Right atrium auricular region (tissue), 2 donors: Measurements from ENCODE around the gene TMEM183A. TPM values are rescaled to one million over a fixed set of nuclear protein-coding genes. Genes with fewer than 3 reads are reported as not detected.

ENCODE experiments used
- DNase-seq: peaks from one replicate; pipeline ENCODE4 v3.0.0-alpha.2; 2019; ENCODE audit warnings: low spot score
- H3K27ac ChIP-seq, 2 donors: fragments of 200-600 bp; sonication (generic); 1 replicate in 1 of 2; 2 replicates in 1 of 2; pipeline ENCODE4 v1.5.1; 2016 to 2019
- H3K27me3 ChIP-seq, 2 donors: fragments of 200-600 bp; sonication (generic); one replicate each; pipeline versions ENCODE4 v1.5.1 to v1.6.0; 2017 to 2019
- H3K36me3 ChIP-seq: fragments of 200-600 bp; sonication (generic); one replicate; pipeline ENCODE4 v1.5.1; 2016
- H3K4me1 ChIP-seq, 2 donors: fragments of 200-600 bp; sonication (generic); one replicate each; pipeline versions ENCODE4 v1.5.1 to v1.6.0; 2017 to 2019
- H3K4me3 ChIP-seq, 2 donors: fragments of 200-600 bp; sonication (generic); 1 replicate in 1 of 2; 2 replicates in 1 of 2; pipeline ENCODE4 v1.5.1; 2017 to 2019; ENCODE audit warnings: mild to moderate bottlenecking in 1 of 2, moderate library complexity in 1 of 2
- H3K9me3 ChIP-seq, 2 donors: fragments of 200-600 bp; sonication (generic); one replicate each; pipeline ENCODE4 v1.5.1; 2019
- CTCF ChIP-seq, 2 donors: fragments of 200-600 bp; sonication (generic); IDR thresholded peaks; one replicate each; pipeline ENCODE4 v1.5.1; 2019; ENCODE audit warnings: antibody characterized with exemption in 2 of 2
- total RNA-seq, 2 donors: library from RNA; depleted of rRNA; stranded (reverse); fragments of >200 nt; gene quantifications; one replicate each; pipeline ENCODE4 v1.1.0, GENCODE V29; 2016

TMEM183A gene
- total RNA-seq, 2 donors from 2014 or later, result 29.6 to 39.1 TPM

- Histone ChIP-seq H3K36me3 (peaks cover 9% of the 10 kb centered on the region), H3K27me3 (no peaks in the 10 kb centered on the region), H3K9me3 (no peaks in the 10 kb centered on the region), H3K4me3 (no peak overlapping the region), H3K27ac (peak overlapping the region; percentile 97 to 98), H3K4me1 (peaks cover 0 to 47% of the 10 kb centered on the region in 2 donors)
- no peak for TF ChIP-seq CTCF (IDR thresholded peaks at IDR 0.05)
- no peak for DNase-seq
Measured at GRCh38 chr1:202968351-202968750, 38.8 kb upstream of the TMEM183A start.

DNA sequence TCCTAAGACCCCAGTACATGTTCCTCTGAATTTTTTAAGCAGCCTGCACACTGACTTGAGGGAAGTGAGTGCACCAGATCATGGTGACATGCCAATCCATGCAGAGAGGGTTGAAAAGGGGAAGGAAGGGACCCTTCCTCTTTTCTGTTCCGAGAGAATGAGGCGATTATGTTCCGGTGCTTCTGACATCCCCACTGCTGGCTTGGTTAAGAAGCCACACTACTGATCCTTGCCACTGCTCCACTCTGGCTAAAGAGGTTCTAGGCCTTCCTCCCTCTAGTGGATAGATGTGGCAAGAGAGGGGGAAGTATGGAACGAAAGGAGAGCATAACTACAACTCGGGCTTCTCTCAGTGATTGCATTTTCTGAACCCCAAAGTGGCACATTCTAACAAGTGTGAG is 38.3 kb upstream of the TMEM183A start:
- Histone ChIP-seq H3K36me3 (peaks cover 5% of the 10 kb centered on the region), H3K27ac (peak overlapping the region in 1 of 2 donors; percentile 97), H3K9me3 (no peaks in the 10 kb centered on the region), H3K4me3 (no peak overlapping the region), H3K4me1 (peaks cover 0 to 46% of the 10 kb centered on the region in 2 donors), H3K27me3 (no peaks in the 10 kb centered on the region)
- peak in 1 of 2 donors; percentile 71 for TF ChIP-seq CTCF (IDR thresholded peaks at IDR 0.05)
- peak; percentile 70 for DNase-seq

- peaks cover 0 to 15% of the 10 kb centered on the region in 2 donors for H3K4me1 ChIP-seq
- no peak for TF ChIP-seq CTCF (IDR thresholded peaks at IDR 0.05)
Measured at GRCh38 chr1:202972046-202972445, 35.1 kb upstream of the TMEM183A start.

GRCh38 chr1:202974856-202975255 is 32.3 kb upstream of the TMEM183A start:
- Histone ChIP-seq H3K9me3 (no peaks in the 10 kb centered on the region), H3K27me3 (no peaks in the 10 kb centered on the region), H3K36me3 (no peaks in the 10 kb centered on the region), H3K27ac (no peak overlapping the region), H3K4me1 (no peaks in the 10 kb centered on the region), H3K4me3 (no peak overlapping the region)
- TF ChIP-seq CTCF (IDR thresholded peaks at IDR 0.05), result no peak
- DNase-seq, result no peak

More at GRCh38 chr1:202972046-202972445, 35.1 kb upstream of the TMEM183A start:
- Histone ChIP-seq H3K27ac (no peak overlapping the region), H3K4me3 (no peak overlapping the region), H3K9me3 (no peaks in the 10 kb centered on the region), H3K27me3 (no peaks in the 10 kb centered on the region), H3K36me3 (no peaks in the 10 kb centered on the region)
- no peak for DNase-seq

GRCh38 chr1:202976633-202977032 is 30.5 kb upstream of the TMEM183A start:
- H3K36me3 ChIP-seq, result no peaks in the 10 kb centered on the region
- H3K4me3 ChIP-seq, result no peak overlapping the region
- no peak overlapping the region for H3K27ac ChIP-seq
- H3K9me3 ChIP-seq, result no peaks in the 10 kb centered on the region
- no peaks in the 10 kb centered on the region for H3K27me3 ChIP-seq
- TF ChIP-seq CTCF (IDR thresholded peaks at IDR 0.05), result no peak
- DNase-seq, result no peak
- no peaks in the 10 kb centered on the region for H3K4me1 ChIP-seq

DNA sequence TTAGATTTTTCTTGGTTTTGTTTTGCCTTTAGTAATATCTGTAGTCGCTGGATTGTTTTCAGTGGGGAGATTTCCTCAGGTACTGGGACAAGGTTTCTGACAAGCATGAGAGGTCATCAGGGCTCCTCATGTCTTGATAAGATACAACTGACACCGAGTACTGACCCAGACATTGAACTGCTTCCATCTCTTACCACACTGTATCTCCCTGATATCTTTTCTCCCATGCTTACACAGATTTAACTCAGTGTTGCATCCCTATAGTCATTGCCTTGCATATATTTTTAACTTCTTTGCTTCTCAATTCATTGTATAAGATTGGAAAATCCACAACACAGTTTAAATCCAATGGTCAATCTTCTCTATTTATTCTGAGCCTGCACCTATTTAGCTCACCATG is 27.7 kb upstream of the TMEM183A start:
- no peak overlapping the region for H3K27ac ChIP-seq
- no peak for TF ChIP-seq CTCF (IDR thresholded peaks at IDR 0.05)
- no peaks in the 10 kb centered on the region for H3K36me3 ChIP-seq
- no peak overlapping the region for H3K4me3 ChIP-seq
- H3K27me3 ChIP-seq, result no peaks in the 10 kb centered on the region
- DNase-seq, result no peak
- H3K9me3 ChIP-seq, result no peaks in the 10 kb centered on the region
- no peaks in the 10 kb centered on the region for H3K4me1 ChIP-seq
